ENCODE results near the gene CAPZB.
"Not testable (repeated sequence)": the region's sequence is repeated elsewhere in the genome, so short reads cannot be mapped to it uniquely, and the experiment has no call there.

The CAPZB gene

DNA sequence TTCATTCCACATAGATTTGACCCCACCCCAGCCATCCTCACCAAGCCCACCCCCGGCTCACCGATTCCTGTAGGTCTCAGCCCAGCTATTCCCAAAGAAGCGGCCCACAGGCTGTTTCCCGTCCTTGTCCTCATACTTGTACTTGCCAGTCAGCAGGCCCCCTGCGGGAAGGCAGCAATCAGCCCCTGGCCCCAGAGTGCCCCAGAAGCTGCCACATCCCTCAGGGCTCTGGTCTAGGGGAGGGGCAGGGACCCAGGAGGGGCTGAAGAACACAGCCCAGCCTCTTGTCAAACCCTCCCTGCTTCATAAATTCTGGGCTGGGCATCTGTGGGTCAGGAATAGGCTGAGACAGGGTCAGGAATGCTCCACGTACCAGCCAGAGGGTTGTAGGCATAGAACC lies 178.4 kb downstream of the CAPZB start:
- no peaks in the 10 kb centered on the region for H3K79me2 ChIP-seq (ENCODE audit: insufficient read depth, low read length)
- H3F3A ChIP-seq (ENCODE audit: insufficient read depth, low read length): no peaks in the 10 kb centered on the region
- no peaks in the 10 kb centered on the region for H3K9me3 ChIP-seq (ENCODE audit: low read length)
- H3K36me3 ChIP-seq (ENCODE audit: insufficient read depth, low read length): peaks cover 60% of the 10 kb centered on the region
- H3K4me2 ChIP-seq (ENCODE audit: low read length): no peak overlapping the region
- H3K9ac ChIP-seq (ENCODE audit: low read length): no peak overlapping the region
- H3K27me3 ChIP-seq (ENCODE audit: insufficient read depth, low read length): no peaks in the 10 kb centered on the region
- H4K20me1 ChIP-seq (ENCODE audit: insufficient read depth, low read length): no peaks in the 10 kb centered on the region
- H3K4me1 ChIP-seq (ENCODE audit: insufficient read depth, low read length, severe bottlenecking): peaks cover 10% of the 10 kb centered on the region
- H3K27ac ChIP-seq (ENCODE audit: low read depth, low read length, poor library complexity, severe bottlenecking): no peak overlapping the region
- no peak overlapping the region for H3K4me3 ChIP-seq (ENCODE audit: low read depth, low read length, poor library complexity, severe bottlenecking)
- no peaks in the 10 kb centered on the region for H3K9me2 ChIP-seq (ENCODE audit: low read depth, low read length)
- TF ChIP-seq, protein P1, sequence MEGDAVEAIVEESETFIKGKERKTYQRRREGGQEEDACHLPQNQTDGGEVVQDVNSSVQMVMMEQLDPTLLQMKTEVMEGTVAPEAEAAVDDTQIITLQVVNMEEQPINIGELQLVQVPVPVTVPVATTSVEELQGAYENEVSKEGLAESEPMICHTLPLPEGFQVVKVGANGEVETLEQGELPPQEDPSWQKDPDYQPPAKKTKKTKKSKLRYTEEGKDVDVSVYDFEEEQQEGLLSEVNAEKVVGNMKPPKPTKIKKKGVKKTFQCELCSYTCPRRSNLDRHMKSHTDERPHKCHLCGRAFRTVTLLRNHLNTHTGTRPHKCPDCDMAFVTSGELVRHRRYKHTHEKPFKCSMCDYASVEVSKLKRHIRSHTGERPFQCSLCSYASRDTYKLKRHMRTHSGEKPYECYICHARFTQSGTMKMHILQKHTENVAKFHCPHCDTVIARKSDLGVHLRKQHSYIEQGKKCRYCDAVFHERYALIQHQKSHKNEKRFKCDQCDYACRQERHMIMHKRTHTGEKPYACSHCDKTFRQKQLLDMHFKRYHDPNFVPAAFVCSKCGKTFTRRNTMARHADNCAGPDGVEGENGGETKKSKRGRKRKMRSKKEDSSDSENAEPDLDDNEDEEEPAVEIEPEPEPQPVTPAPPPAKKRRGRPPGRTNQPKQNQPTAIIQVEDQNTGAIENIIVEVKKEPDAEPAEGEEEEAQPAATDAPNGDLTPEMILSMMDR (IDR thresholded peaks at IDR 0.05; ENCODE audit: low read length): no peak
- no peak for TF ChIP-seq EZH2 (IDR thresholded peaks at IDR 0.05; ENCODE audit: borderline replicate concordance, low read length)
- H2AFZ ChIP-seq (ENCODE audit: low read length): no peak overlapping the region

- Histone ChIP-seq H3K27me3 (ENCODE audit: insufficient read depth, low read length) (no peaks in the 10 kb centered on the region), H4K20me1 (ENCODE audit: insufficient read depth, low read length) (no peaks in the 10 kb centered on the region), H3K36me3 (ENCODE audit: insufficient read depth, low read length) (peaks cover 65% of the 10 kb centered on the region), H3K9me3 (ENCODE audit: low read length) (no peaks in the 10 kb centered on the region), H3K79me2 (ENCODE audit: insufficient read depth, low read length) (no peaks in the 10 kb centered on the region), H3K27ac (ENCODE audit: low read depth, low read length, poor library complexity, severe bottlenecking) (no peak overlapping the region), H3K4me1 (ENCODE audit: insufficient read depth, low read length, severe bottlenecking) (peaks cover 5% of the 10 kb centered on the region), H2AFZ (ENCODE audit: low read length) (no peak overlapping the region), H3F3A (ENCODE audit: insufficient read depth, low read length) (no peaks in the 10 kb centered on the region), H3K9me2 (ENCODE audit: low read depth, low read length) (no peaks in the 10 kb centered on the region), H3K9ac (ENCODE audit: low read length) (no peak overlapping the region), H3K4me2 (ENCODE audit: low read length) (no peak overlapping the region), H3K4me3 (ENCODE audit: low read depth, low read length, poor library complexity, severe bottlenecking) (no peak overlapping the region)
- TF ChIP-seq, protein P1 (IDR thresholded peaks at IDR 0.05; ENCODE audit: low read length): no peak
- no peak for TF ChIP-seq EZH2 (IDR thresholded peaks at IDR 0.05; ENCODE audit: borderline replicate concordance, low read length)
These were observed 179.5 kb downstream of the CAPZB start for GRCh38 chr1:19305880-19306279.

GRCh38 chr1:19304081-19304480 lies 181.3 kb downstream of the CAPZB start:
- H3K4me3 ChIP-seq (ENCODE audit: low read depth, low read length, poor library complexity, severe bottlenecking); H3K27me3 ChIP-seq (ENCODE audit: insufficient read depth, low read length); H3F3A ChIP-seq (ENCODE audit: insufficient read depth, low read length); H3K79me2 ChIP-seq (ENCODE audit: insufficient read depth, low read length); H3K9ac ChIP-seq (ENCODE audit: low read length); H2AFZ ChIP-seq (ENCODE audit: low read length); H3K27ac ChIP-seq (ENCODE audit: low read depth, low read length, poor library complexity, severe bottlenecking); H4K20me1 ChIP-seq (ENCODE audit: insufficient read depth, low read length); H3K9me3 ChIP-seq (ENCODE audit: low read length); H3K4me1 ChIP-seq (ENCODE audit: insufficient read depth, low read length, severe bottlenecking); H3K9me2 ChIP-seq (ENCODE audit: low read depth, low read length); H3K4me2 ChIP-seq (ENCODE audit: low read length): not testable (repeated sequence)
- H3K36me3 ChIP-seq (ENCODE audit: insufficient read depth, low read length): peaks cover 65% of the 10 kb centered on the region

DNA sequence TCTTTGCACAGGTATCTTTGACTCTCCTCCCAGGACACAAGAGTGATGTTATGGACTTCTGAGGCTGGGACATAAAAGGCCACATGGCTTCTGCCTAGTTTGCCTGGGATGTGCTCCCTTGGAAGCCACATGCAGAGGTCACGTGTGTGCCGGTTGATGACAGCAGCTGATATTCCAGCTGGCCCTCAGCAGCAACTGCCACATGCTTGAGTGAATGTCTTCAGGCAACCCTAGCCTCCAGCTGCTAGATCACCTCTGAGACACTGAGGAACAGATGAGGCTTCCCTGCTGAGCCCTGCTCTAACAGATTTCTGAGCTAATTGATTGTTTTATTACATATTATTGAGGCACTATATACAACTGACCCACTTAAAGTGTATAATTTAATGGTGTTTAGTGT lies 185.1 kb downstream of the CAPZB start:
- H3K9me2 ChIP-seq (ENCODE audit: low read depth, low read length): no peaks in the 10 kb centered on the region
- H2AFZ ChIP-seq (ENCODE audit: low read length): no peak overlapping the region
- no peak overlapping the region for H3K27ac ChIP-seq (ENCODE audit: low read depth, low read length, poor library complexity, severe bottlenecking)
- H3K4me2 ChIP-seq (ENCODE audit: low read length): no peak overlapping the region
- H3K4me1 ChIP-seq (ENCODE audit: insufficient read depth, low read length, severe bottlenecking): no peaks in the 10 kb centered on the region
- H3K36me3 ChIP-seq (ENCODE audit: insufficient read depth, low read length): peaks cover 36% of the 10 kb centered on the region
- peaks cover under 1% of the 10 kb centered on the region; the same call in 1 of the 2 replicates for H3K9me3 ChIP-seq (ENCODE audit: low read length)
- H4K20me1 ChIP-seq (ENCODE audit: insufficient read depth, low read length): no peaks in the 10 kb centered on the region
- H3K79me2 ChIP-seq (ENCODE audit: insufficient read depth, low read length): no peaks in the 10 kb centered on the region
- no peak overlapping the region for H3K4me3 ChIP-seq (ENCODE audit: low read depth, low read length, poor library complexity, severe bottlenecking)
- H3F3A ChIP-seq (ENCODE audit: insufficient read depth, low read length): no peaks in the 10 kb centered on the region
- no peak for TF ChIP-seq EZH2 (IDR thresholded peaks at IDR 0.05; ENCODE audit: borderline replicate concordance, low read length)
- TF ChIP-seq, protein P1 (IDR thresholded peaks at IDR 0.05; ENCODE audit: low read length): no peak
- H3K9ac ChIP-seq (ENCODE audit: low read length): no peak overlapping the region
- no peaks in the 10 kb centered on the region for H3K27me3 ChIP-seq (ENCODE audit: insufficient read depth, low read length)

All from OCI-LY1 (cell line).